ENCODE results near the gene WASHC2A.
"Not testable (repeated sequence)": the region's sequence is repeated elsewhere in the genome, so short reads cannot be mapped to it uniquely, and the experiment has no call there.

WASHC2A gene

DNA sequence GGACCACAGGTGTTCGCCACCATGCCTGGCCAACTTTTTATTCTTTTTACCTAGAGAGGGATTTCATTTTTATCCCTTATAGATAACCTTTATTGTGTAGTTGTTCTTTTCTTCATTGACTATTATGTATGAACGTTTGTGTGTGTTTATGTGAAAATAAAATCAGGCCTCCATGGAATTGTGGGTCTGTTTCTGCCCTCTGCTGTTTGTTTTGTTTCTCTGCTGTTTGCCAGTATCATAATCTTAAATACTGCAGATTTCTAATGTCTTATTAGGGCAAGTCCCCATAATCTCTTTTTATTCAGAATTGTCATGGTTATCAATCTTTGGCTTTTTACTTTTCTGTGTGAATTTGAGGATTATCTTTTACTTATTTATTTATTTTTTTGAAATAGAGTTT, 7.8 kb downstream of the WASHC2A start:
- not testable (repeated sequence) for DNase-seq (ENCODE audit: low read depth); H3K4me3 ChIP-seq (ENCODE audit: low read length)
- TF ChIP-seq, protein P1, sequence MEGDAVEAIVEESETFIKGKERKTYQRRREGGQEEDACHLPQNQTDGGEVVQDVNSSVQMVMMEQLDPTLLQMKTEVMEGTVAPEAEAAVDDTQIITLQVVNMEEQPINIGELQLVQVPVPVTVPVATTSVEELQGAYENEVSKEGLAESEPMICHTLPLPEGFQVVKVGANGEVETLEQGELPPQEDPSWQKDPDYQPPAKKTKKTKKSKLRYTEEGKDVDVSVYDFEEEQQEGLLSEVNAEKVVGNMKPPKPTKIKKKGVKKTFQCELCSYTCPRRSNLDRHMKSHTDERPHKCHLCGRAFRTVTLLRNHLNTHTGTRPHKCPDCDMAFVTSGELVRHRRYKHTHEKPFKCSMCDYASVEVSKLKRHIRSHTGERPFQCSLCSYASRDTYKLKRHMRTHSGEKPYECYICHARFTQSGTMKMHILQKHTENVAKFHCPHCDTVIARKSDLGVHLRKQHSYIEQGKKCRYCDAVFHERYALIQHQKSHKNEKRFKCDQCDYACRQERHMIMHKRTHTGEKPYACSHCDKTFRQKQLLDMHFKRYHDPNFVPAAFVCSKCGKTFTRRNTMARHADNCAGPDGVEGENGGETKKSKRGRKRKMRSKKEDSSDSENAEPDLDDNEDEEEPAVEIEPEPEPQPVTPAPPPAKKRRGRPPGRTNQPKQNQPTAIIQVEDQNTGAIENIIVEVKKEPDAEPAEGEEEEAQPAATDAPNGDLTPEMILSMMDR (conservative IDR thresholded peaks at IDR 0.05; ENCODE audit: low read depth, low read length), result peak; percentile 4

DNA sequence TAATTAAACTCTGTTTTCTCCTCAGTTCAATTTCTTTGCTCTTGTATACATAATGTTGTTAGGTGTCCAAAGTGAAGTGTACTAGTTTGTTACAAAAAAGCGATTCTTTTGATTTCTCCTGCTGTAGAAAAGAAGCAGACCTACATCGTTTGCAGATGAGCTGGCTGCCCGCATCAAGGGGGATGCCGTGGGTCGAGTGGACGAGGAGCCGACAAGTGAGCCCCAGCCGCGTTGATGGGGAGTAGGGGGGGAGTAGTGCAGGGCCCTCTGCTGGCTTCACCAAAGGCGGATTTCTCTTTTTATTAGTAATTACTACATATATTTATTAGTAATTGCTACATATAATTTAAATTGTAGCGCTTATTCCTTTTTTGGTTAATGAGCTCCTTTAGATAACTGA, 23.6 kb downstream of the WASHC2A start:
- H3K4me3 ChIP-seq (ENCODE audit: low read length); DNase-seq (ENCODE audit: low read depth): not testable (repeated sequence)

DNA sequence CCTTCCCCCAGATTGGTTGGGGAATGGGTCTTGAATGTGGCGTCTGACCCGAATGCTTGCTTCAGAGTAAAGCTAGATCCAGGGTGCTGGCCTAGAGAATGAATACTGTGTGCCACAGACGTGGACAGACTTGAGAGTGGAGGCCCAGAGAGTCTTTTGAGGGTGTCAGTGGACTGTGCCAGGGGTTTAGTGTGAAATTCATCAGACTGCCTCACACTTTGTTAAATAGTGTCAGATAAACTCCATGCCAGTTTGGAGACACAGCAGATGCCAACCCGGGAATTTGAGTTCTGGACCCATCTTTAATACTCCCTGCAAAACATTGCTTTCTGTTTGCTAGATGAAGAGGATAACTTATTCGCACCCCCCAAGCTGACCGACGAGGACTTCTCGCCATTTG, 25.2 kb downstream of the WASHC2A start:
- not testable (repeated sequence) for H3K4me3 ChIP-seq (ENCODE audit: low read length); DNase-seq (ENCODE audit: low read depth)

DNA sequence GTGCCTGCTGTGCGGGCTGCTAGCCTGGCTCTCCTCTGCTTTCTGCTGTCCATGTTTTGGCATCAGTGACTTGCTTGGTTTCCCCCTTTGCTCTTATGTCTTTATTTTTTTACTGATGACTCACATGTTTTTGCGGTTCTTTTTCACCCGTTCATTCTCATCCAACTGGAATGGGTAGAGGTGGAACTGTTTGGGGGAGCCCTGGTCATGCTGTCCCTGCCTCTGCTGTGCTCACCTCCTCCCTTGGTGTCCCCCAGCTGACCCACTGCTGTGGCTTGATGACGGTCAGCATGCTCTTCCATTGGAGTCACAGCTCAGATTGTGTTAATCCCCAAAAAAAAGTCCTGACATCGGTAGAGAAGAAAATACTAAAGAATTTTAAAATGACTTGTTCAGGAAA, 26.9 kb downstream of the WASHC2A start:
- not testable (repeated sequence) for H3K4me3 ChIP-seq (ENCODE audit: low read length); DNase-seq (ENCODE audit: low read depth)

DNA sequence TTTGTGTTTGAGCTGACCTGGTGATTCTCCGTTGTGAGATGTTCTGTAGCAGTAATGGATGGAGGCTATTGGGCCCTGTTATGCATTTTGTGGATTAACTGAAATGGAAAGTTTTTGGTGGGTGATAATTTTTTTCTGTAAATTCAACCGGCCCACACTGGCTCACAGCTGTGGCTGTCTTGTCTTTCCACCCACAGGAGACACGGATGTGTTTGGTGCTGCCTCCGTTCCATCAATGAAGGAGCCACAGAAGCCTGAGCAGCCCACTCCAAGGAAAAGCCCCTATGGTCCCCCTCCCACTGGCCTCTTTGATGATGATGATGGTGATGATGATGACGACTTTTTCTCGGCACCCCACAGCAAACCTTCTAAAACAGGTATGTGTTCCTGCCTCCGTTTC, 27.6 kb downstream of the WASHC2A start:
- DNase-seq (ENCODE audit: low read depth); H3K4me3 ChIP-seq (ENCODE audit: low read length): not testable (repeated sequence)

DNA sequence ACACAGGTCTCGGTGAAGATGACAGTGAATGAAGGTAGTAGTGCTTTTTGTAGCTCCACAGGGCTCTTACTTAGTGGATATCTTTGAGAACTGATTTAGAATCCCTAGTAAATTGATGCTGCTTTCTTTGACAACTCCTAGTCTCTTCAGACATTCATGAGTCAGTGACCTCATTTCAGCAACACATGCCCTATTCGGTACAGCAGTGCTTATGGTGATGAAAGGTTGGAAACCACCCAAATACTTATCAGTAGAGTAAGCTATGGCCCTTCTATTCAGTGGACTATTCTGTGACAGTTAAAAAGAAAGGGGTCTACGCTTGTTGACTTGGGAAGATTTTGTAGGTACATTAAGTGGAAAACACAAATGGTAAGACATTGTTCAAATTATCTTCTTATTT, 29.0 kb downstream of the WASHC2A start:
- H3K4me3 ChIP-seq (ENCODE audit: low read length); DNase-seq (ENCODE audit: low read depth): not testable (repeated sequence)

DNA sequence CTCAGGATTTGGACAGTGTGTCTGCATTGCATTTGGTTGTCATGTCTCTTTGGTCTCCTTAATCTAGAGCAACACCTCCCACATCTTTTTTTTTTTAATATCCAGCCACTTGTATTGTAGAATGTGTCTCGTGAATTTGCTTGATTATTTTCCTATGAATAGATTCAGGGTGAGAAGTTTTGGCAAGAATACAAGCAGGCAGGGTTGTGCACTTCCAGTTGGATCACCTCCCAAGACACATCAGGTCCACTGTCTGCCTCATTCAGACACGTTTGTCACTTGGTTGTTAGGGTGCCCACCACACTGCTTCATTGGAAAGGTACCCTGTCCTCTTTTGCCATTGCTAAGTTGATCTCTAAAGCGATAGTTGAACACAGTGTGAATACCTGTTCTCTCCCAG, 30.9 kb downstream of the WASHC2A start:
- not testable (repeated sequence) for DNase-seq (ENCODE audit: low read depth); H3K4me3 ChIP-seq (ENCODE audit: low read length)

DNA sequence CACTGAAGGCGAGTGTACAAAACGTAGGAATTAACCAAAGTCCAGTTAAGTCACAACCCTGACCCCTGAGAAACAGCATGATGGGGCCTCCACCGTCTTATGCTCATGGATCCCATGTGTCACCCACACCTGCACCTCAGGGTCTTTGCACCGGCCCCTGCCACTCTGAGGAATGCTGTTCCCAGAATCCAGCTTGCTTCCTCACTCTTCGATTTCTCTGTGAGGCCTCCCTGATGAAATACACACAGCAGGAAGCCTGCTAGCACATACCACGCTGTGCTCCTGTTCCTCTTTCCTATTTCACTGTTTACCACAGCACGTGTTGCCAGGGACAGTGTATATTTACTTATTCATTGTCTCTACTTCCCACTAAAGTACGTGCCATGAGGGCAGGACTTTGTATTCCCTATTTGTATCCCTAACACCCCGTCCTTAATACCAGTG, 33.4 kb downstream of the WASHC2A start:
- not testable (repeated sequence) for DNase-seq (ENCODE audit: low read depth); H3K4me3 ChIP-seq (ENCODE audit: low read length)

DNA sequence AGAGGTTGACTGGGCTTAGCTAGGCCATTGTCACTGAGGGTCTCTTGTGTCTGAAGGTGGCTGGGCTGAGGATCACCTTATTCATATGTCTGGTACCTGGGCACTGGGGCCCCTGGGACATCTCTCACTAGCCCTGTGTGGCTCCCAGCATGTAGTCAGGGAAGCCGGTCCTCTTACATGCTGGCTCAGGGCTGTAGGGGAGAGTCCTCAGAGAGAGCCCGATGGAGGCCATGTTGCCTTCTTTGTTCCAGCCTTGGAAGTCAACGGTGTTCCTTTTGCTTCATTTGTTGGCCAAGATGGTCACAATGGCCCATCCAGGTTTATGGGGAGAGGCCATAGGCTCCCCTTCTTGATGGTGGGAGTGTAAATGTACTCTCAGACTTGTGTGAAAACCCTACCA, 34.0 kb downstream of the WASHC2A start:
- not testable (repeated sequence) for DNase-seq (ENCODE audit: low read depth); H3K4me3 ChIP-seq (ENCODE audit: low read length)

DNA sequence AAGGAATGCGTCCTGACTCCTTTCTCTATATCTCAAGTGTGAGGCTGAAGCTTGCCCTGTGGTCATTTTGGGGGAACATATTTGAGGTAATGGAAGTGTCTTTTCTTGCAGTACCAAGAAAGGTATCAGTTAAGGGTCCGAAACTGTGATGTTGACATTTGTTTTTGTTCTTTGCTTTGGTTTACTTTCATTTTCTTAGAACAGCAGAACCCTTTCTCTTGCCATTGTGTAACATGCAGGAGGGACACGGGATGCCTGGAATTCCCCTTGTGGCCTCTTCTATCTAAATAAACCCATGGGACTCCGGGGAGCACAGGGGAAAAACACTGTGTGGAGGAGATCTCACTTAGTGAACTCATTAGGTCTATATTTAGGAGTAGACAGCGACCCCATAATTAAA, 34.5 kb downstream of the WASHC2A start:
- DNase-seq (ENCODE audit: low read depth); H3K4me3 ChIP-seq (ENCODE audit: low read length): not testable (repeated sequence)

DNA sequence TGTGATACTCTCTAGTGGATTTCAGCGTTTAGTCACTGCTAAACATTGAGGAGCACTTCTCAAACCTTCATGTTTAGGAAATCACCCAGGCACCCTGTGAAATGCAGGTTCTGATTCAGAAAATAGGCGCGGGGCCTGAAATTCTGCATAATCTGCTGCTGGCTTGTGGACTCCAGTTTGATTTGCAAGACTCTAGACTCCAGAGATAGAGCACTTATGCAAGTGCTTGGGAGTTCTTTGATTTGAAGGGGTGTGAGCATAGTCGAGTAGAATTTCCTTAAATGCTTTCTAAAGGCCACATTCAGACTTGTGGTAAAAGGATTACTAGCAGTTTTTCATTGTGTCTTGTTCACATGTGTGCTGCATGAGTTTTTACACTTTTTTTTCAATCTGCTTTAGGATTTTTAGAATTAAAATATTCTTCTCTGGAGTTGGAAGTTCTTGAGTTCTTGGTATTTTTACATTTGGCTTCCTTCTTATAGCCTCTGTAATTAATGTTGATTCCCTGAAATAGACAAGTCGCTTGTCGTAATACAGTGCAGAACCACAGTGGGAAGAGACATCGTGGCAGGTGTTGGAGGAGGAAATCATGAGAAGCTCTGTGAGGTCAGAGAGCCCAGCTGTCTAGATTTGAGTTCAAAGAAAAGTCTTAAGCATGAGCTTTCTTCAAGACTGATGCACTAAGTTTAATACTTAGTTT, 41.4 kb downstream of the WASHC2A start:
- H3K4me3 ChIP-seq (ENCODE audit: low read length); DNase-seq (ENCODE audit: low read depth): not testable (repeated sequence)

DNA sequence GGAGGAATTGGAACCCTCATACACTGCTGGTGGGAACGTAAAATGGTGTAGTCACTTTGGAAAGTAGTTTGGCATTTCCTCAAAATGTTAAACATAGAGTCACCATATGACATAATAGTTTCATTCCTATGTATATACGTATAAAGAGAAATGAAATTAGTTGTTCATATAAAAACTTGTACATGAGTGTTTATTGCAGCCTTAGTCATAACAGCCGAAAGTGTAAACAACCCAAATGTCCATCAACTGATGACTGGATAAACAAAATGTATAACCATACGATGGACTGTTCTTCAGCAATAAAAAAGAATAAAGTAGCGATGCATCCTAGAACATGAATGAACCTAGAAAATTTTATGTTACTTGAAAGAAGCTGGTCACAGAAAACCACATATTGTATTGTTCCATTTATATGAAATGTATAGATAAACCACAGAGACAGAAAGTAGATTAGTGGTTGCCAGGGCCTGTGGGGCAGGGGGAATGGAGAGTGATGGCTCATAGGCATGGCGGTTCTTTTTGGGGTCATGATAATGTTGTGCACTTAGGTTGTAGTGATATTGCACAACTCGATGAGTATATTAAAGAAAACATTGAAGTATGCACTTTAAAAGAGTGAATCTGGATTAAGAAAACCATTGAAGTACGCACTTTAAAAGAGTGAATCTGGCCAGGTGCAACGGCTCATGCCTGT, 44.8 kb downstream of the WASHC2A start:
- DNase-seq (ENCODE audit: low read depth); H3K4me3 ChIP-seq (ENCODE audit: low read length): not testable (repeated sequence)

DNA sequence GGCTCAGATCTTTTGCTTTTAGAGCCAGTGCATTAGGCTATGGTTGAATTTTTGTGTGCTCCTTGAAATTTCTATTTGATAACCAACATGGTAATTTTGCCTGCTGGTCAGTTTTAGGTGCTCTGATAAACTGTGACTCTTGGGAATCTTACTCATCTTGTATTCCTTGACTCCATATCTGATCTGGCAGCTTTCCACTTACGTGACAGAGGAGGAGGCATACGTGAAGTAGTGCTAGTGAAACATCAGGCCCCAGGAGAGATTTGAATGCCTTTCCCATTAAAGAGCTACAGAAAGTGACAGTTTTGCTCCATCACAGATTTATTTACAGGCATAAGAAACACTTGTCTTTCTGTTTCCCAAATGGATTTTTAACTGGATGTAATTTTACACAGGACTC, 59.0 kb downstream of the WASHC2A start:
- H3K4me3 ChIP-seq (ENCODE audit: low read length), result not testable (repeated sequence)

DNA sequence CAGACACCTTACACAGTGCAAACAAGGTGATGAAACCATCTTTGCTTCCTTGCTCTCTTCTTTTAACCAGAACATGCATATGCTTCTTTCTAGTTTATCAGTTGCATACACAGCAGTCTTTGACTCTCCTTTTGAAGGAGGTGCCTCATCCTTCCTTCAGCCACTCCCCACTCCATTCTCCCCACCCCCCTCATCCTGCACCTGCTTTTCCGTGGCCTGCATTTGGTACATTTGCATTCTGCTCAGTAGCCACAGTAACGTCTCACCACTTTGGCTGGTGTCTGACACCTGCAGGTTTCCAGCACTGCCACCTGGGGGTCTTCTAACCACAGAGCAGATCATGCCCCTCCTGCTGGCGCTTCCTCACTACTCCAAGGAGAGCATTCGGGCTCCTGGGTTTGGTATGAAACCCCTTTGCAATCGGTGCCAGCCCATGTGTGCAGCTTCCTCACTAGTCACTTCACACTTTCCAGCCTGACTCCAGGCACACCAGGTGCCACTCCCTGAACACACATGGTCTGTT, 60.1 kb downstream of the WASHC2A start:
- DNase-seq (ENCODE audit: low read depth); H3K4me3 ChIP-seq (ENCODE audit: low read length): not testable (repeated sequence)

More for the DNA sequence above, 59.0 kb downstream of the WASHC2A start:
- DNase-seq (ENCODE audit: low read depth), result not testable (repeated sequence)

DNA sequence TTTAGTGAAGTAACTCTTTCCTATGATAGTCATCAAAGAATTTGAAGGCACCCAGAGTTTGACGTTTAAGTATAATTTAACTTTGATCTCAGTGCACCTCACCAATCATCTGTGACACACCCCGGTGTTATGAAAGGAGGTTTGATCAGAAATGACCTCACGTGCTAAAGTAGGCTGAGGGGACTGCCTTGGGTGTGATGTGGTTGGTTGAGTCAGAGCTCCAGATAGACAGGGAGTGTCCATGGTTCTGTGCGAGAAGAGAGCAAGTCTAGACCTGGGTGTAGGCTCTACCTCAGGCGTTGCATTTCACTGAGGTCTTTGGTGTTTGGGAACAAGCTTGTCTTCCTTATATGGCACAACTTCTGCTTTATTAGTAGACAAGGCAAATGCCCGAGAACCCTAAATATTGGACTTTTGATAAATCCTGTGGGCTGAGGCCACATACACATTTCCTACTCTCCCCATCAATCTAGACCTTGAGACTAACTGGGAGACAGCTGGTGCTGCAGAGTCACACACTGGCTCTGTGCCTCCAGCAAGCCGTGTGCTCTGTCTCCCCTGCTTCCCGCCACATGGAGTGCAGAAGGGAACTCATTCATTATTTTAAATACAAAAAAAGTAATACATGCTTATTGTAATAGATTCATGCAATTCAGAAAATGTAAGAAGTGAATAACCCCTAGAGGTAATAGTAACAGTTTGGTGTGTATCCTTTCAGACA, 63.7 kb downstream of the WASHC2A start:
- not testable (repeated sequence) for H3K4me3 ChIP-seq (ENCODE audit: low read length); DNase-seq (ENCODE audit: low read depth)

DNA sequence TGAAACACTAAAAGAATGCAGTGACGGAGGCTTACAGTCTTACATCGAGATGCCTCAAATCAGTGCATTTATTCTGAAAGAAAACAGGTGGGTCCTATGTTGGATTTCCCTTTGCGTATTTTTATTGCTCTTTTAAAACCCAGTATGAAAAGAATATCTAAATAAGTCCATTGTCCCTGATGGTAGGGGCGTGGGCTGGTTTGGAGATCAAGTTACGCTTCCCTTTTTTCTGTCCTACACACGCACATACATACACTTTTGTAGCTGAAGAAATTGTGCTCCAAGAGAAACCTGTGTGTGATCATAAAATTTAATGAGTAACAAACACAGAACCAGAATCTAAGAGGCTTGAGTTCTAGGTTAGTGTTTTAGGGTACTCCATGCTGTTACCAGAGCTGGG, 64.6 kb downstream of the WASHC2A start:
- H3K4me3 ChIP-seq (ENCODE audit: low read length); DNase-seq (ENCODE audit: low read depth): not testable (repeated sequence)

DNA sequence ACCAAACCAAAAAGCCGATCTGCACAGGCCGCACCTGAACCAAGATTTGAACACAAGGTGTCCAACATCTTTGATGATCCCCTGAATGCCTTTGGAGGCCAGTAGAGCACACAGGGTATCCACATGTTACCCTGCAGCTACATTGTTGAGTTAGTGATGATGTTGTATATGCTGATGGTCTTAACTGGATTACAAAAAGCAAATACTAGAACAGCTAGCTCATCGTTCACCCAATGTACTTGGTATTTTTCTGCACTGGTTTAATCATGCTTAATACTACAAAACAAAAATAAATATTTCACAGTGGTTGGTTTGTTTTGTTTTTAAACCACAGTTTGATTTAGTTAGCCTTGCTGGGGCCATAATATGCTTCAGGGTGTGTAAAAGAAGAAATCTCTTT, 65.1 kb downstream of the WASHC2A start:
- DNase-seq (ENCODE audit: low read depth); H3K4me3 ChIP-seq (ENCODE audit: low read length): not testable (repeated sequence)

DNA sequence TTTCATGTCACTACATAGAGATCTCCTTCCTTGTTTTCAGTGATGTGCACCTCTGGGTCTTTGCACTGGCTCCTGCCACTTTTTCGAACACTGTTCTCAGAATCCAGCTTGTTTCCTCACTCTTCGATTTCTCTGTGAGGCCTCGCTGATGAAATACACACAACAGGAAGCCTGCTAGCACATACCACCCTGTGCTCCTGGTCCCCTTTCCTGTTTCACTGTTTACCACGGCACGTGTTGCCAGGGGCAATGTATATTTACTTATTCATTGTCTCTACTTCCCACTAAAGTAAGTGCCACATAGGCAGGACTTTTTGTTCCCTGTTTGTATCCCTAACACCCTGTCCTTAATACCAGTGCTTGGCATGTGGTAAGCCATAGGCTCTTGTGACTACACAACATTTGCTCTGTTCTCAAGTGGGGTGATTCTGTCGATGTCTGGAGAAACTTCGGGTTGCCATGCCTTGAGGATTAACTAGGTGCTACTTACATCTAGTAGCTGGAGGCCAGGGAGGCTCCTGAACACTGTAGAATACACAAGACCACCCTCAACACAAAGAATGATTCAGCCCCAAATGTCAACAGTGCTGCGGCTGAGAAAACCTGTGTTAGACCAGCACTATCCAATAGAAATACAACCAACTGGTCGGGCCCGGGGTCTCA, 75.9 kb downstream of the WASHC2A start:
- DNase-seq (ENCODE audit: low read depth); H3K4me3 ChIP-seq (ENCODE audit: low read length): not testable (repeated sequence)

Data from retinal pigment epithelial cell (primary cell).